ENCODE data around the gene FANCI.

Gene FANCI

DNA sequence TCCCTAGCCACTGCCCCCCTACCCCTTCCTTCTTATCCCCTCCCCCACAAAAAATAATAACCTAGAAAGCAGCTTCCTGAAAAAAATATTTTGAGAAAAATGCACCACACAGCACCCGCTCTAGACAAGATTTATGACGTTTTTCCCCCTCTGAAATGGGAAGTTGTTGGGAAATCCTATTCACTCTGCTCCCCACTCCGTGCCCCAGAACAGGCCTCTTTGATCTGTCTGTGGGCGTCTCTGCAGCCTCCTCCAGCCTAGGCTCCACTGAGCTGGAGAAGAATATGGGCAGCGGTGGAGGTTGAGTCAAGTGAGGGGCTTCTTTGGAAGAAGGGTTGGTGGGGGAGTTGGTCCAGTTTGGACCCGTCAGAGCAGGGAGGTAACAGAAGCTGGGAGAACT is 119.4 kb downstream of the FANCI start:
- DNase-seq: peak; percentile 8 to 20

DNA sequence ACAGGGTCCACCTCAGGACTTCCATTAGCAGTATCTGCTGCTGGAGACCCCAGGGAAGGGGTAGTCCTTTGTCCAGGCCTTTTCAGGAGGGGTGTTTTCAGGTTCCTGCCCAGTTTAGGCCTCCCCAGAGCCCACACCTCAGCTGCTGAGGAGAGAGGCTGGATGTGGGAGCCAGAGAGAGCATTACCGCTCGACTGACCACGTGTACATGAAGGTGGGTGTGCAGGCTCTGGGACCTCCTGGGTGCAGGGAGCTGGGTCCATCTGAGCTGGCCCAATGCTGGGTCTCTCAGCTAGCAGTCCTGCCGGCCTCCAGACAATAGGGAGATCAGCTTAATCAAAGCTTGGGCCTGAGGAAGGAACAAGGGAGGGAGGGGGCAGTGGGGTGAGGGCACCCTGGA is 120.0 kb downstream of the FANCI start:
- DNase-seq: no peak

DNA sequence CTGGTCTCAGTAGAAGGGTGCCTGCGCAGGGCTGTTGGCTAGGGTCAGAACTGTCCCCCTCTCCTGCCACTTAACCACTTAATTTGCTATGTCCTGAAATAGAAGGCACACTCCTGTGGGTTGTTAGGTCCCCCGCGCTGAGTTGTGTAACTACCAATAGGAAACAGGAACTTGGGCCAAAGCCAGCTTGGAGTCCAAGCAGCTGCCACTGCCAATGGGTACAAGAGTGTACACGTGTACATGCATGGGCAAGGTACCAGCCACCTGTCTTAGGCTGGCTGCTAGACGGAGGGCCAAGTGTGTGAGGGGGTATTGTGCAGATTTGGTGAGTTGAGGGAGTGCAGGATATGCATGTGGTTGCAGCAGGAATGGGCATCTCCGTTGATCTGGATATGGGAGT is 120.6 kb downstream of the FANCI start:
- DNase-seq: peak; percentile 31 to 49

DNA sequence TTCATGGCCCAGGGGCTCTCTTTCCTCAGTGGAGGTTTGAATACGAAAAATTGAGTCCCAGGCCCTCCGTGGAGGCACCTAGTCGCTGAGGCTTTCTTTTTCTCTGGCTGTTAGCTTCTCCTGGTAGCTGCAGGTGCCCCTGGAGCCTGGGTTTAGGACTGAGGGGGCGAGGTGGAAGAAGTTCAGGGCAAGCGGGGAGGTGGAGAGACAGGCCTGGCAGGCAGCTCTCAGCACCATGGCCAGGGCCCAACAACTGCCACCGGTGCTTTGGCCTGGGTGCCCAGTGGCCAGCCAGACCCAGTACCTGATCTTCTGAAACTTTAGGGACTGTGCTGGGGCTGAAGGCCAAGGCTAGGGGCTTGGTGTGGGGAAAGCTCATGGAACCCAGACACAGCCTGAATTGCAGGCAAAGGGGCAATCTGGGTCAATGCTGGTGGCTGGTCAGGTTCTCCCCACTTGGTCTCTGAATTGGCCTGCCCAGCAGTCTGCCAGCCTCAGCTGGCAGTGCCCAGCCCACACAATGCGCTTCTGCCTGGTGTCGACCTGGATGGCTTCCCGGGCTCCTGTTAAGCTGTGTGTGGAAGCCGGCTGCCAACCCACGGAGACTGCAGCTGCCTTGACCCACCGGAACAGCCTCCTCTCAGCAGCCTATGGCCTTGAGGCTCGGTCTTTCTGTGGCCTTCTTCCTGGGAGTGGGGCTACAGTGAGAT is 121.1 kb downstream of the FANCI start:
- no peak for DNase-seq

DNA sequence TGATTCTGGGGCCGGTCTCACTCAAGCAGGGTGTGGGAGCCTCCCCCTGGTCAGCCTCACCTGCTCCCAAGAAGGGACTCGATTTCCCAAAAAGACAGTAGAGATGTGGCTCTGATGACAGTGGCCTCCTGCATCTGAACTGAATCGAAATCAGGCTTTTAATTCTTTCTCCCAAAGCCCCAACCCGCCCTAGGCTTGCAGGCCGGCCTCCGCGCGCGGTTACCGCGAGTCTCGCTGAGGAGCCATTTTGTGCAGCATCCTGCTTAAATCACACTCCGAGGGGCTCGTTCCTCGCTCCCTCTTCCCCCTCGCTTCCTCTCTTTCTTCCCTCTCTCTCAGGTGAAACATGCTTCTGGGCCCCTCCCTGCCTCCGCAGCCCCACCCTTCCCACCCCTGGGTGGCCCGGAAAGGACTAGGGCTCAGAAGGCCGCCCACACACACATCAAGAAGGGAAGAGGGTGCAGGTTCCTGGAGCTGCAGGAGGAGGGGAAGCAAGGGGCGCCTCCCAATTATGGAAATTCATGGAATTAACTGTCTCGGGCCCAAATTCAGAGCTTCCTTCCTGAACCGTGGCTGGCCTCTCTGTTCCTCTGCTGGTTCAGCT is 121.8 kb downstream of the FANCI start:
- DNase-seq: no peak

All from Kasumi-1 (cell line).